Lung (tissue), 12 donors: ENCODE data around the gene ANXA5. TPM values are rescaled to one million over a fixed set of nuclear protein-coding genes. Genes with fewer than 3 reads are reported as not detected.

Experiments
- ATAC-seq: fragments of 200-7000 bp; cut with Tn5 transposase; one replicate; pipeline ENCODE4 v1.9.1; 2020; ENCODE audit warnings: moderate number of reproducible peaks; ENCODE audit not compliant: insufficient read depth, low FRiP score
- DNase-seq, 3 donors: peaks; one replicate each; pipeline ENCODE4 v3.0.0-alpha.2; 2013 to 2017
- H3K27ac ChIP-seq, 2 donors: one replicate each; pipeline ENCODE4 v1.5.1; 2013; ENCODE audit warnings: mild to moderate bottlenecking in 2 of 2, moderate library complexity in 2 of 2, control low read depth in 1 of 2, inconsistent platforms in 1 of 2, low read depth in 1 of 2, low read length in 1 of 2
- H3K27me3 ChIP-seq, 3 donors: one replicate each; pipeline ENCODE4 v1.5.1; 2013; ENCODE audit warnings: low read length in 2 of 3; ENCODE audit not compliant: control insufficient read depth in 3 of 3, insufficient read depth in 3 of 3
- H3K36me3 ChIP-seq, 4 donors: one replicate each; pipeline ENCODE4 v1.5.1; 2013; ENCODE audit warnings: low read length in 4 of 4, mild to moderate bottlenecking in 1 of 4, moderate library complexity in 1 of 4; ENCODE audit not compliant: control insufficient read depth in 4 of 4, insufficient read depth in 4 of 4
- H3K4me1 ChIP-seq, 5 donors: one replicate each; pipeline ENCODE4 v1.5.1; 2013; ENCODE audit warnings: low read length in 5 of 5, mild to moderate bottlenecking in 2 of 5, moderate library complexity in 1 of 5; ENCODE audit not compliant: control insufficient read depth in 5 of 5, insufficient read depth in 5 of 5
- H3K4me3 ChIP-seq: one replicate; pipeline ENCODE4 v1.5.1; 2013; ENCODE audit warnings: mild to moderate bottlenecking, control low read depth, moderate library complexity
- H3K9ac ChIP-seq, 2 donors: one replicate each; pipeline ENCODE4 v1.5.1; 2013; ENCODE audit warnings: low read length in 2 of 2, control low read depth in 1 of 2; ENCODE audit not compliant: insufficient read depth in 1 of 2
- H3K9me3 ChIP-seq, 4 donors: one replicate each; pipeline ENCODE4 v1.5.1; 2013; ENCODE audit warnings: low read length in 3 of 4, mild to moderate bottlenecking in 1 of 4, moderate library complexity in 1 of 4; ENCODE audit not compliant: control insufficient read depth in 4 of 4, insufficient read depth in 3 of 4
- CTCF ChIP-seq: IDR thresholded peaks from 2 replicates; pipeline ENCODE4 v1.5.1; 2012; ENCODE audit warnings: mild to moderate bottlenecking; ENCODE audit errors: control extremely low read depth, extremely low read depth
- WGBS, 2 donors: extraction: QIAGEN DNeasy Blood & Tissue Kit; methylation state at CpG; one replicate each; pipeline ENCODE4 v1.1.7; 2013; 5-methylcytosine and 5-hydroxymethylcytosine counted together
- polyA plus RNA-seq, 2 donors: library from polyadenylated mRNA; stranded (reverse); fragments of 200-250 nt; gene quantifications; one replicate each; pipeline ENCODE4 v1.2.1, GENCODE V29; 2013
- total RNA-seq, 2 donors: library from RNA; depleted of rRNA in 1 of 2; stranded (reverse); fragments of >200 nt in 1 of 2; gene quantifications; one replicate each; pipeline ENCODE4 v1.2.1, GENCODE V29; 2014 to 2021
- donor health status: control.
- donor health status: control.
- donor health status: Bipolar disorder and iron deficiency.
- donor health status: healthy.
- donor health status: DM: yes; HTN: yes; CAD: no.

ANXA5 gene
- total and polyA plus RNA-seq, 4 donors = 250 to 479 (median 423) TPM

DNA sequence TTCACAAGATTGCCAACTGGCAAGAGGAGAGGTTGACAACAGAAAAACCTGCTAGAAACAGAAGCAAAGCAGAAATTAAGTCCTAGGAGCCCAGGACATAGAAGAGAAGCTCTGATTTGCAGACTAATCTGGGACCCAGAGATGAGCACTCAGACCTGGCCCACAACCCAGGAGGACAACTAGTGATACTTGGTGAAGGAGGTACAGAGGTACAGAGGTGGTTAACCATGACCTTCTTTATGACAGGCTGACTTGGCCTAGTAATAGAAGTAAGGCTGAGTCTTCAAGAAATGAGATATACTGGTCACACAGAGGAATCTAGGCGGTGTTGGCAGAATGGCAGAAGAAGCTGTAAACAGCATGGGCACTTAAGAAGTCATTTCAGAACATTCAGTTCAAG lies 43.6 kb downstream of the ANXA5 start:
- WGBS, 2 donors = 94 to 97% methylated on average over 1 of the region's 1 CpG
- H3K36me3 ChIP-seq = peaks cover 0 to 2% (median 0%) of the 10 kb centered on the region in 4 donors
- no peak for ATAC-seq
- H3K4me3 ChIP-seq = no peak overlapping the region
- H3K27ac ChIP-seq = no peak overlapping the region
- TF ChIP-seq CTCF = no peak
- no peaks in the 10 kb centered on the region for H3K27me3 ChIP-seq
- no peak for DNase-seq
- H3K9ac ChIP-seq = no peak overlapping the region
- H3K9me3 ChIP-seq = peaks cover 0 to 1% (median 0%) of the 10 kb centered on the region in 4 donors
- peaks cover 0 to 12% (median 0%) of the 10 kb centered on the region in 5 donors for H3K4me1 ChIP-seq

DNA sequence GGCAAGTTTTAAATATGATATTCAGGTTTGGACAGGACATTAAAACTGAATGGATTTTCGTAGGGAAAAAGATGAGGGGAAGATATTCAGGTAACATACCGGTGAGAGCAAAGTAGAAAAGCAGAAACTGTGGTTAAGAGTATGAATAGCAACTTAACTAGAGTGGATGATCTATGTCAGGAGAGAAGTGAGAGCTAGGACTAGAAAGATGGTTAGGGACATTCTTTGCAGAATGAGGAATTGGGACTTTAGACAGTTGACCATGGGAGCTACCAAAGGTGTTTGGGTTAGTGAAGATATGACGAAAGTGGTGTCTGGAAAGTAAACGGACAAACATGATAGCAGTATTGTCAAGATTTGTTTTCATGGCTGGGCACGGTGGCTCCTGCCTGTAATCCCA lies 45.2 kb downstream of the ANXA5 start:
- TF ChIP-seq CTCF = no peak
- no peak overlapping the region for H3K9ac ChIP-seq
- H3K36me3 ChIP-seq = peaks cover 0 to 2% (median 0%) of the 10 kb centered on the region in 4 donors
- H3K4me3 ChIP-seq = no peak overlapping the region
- no peak overlapping the region for H3K27ac ChIP-seq
- ATAC-seq (no peak), DNase-seq (no peak)
- peaks cover 0 to 10% (median 0%) of the 10 kb centered on the region in 5 donors for H3K4me1 ChIP-seq
- H3K27me3 ChIP-seq = no peaks in the 10 kb centered on the region
- 53% methylated on average over 5 of the region's 5 CpGs for WGBS, 2 donors
- H3K9me3 ChIP-seq = peaks cover 0 to 1% (median 0%) of the 10 kb centered on the region in 4 donors

GRCh38 chr4:121650741-121651140 lies 46.0 kb downstream of the ANXA5 start:
- no peaks in the 10 kb centered on the region for H3K27me3 ChIP-seq
- ATAC-seq (no peak), DNase-seq (no peak)
- H3K36me3 ChIP-seq = peaks cover 0 to 2% (median 0%) of the 10 kb centered on the region in 4 donors
- H3K9me3 ChIP-seq = peaks cover 0 to 1% (median 0%) of the 10 kb centered on the region in 4 donors
- peaks cover 0 to 2% (median 0%) of the 10 kb centered on the region in 5 donors for H3K4me1 ChIP-seq
- no peak for TF ChIP-seq CTCF
- WGBS, 2 donors = 87 to 90% methylated on average over 2 of the region's 2 CpGs
- no peak overlapping the region for H3K9ac ChIP-seq
- no peak overlapping the region for H3K27ac ChIP-seq
- no peak overlapping the region for H3K4me3 ChIP-seq

DNA sequence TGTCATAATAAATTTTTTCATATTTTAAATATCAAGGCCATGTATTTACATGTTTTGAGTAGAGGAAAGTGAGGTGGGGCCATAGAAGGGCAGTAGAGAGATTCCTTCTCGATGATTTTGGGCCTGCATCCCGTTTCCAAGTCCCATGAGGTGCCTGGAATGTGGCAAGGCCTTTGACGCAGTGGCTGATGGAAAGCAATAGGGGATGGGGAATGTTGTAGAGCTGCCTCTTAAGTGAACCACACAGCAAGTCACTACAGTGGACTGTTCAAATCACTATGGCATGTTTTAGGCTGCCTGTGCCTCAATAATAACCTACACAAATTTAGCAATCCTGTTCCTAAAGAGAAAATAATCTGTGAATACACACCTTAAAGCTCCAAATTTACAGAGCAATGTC lies 48.3 kb downstream of the ANXA5 start:
- no peak overlapping the region for H3K27ac ChIP-seq

More for the DNA sequence above, 48.3 kb downstream of the ANXA5 start:
- no peaks in the 10 kb centered on the region for H3K27me3 ChIP-seq
- H3K4me1 ChIP-seq = no peaks in the 10 kb centered on the region
- 27 to 45% methylated on average over 3 of the region's 3 CpGs for whole genome bisulfite sequencing, 2 donors
- H3K9me3 ChIP-seq = peaks cover 0 to 1% (median 0%) of the 10 kb centered on the region in 4 donors
- H3K4me3 ChIP-seq = no peak overlapping the region
- no peak for TF ChIP-seq CTCF
- DNase-seq (peak in 2 of 3 donors; percentile 8 to 19), ATAC-seq (no peak)
- peaks cover 0 to 2% (median 0%) of the 10 kb centered on the region in 4 donors for H3K36me3 ChIP-seq
- no peak overlapping the region for H3K9ac ChIP-seq
